OCI-LY7 (cell line): ENCODE data around the gene SPATA7.

Experiments used
- CTCF ChIP-seq: fragments of 200-600 bp; sonication (generic); conservative IDR thresholded peaks from 2 replicates; pipeline ENCODE4 v1.5.1; 2014; ENCODE audit warnings: mild to moderate bottlenecking, antibody characterized with exemption, low read length, moderate library complexity, mixed read lengths
- EZH2phosphoT487 ChIP-seq: fragments of 200-600 bp; sonication (generic); IDR thresholded peaks from 2 replicates; pipeline ENCODE4 v1.6.1; 2018; ENCODE audit warnings: low read depth, borderline replicate concordance, mild to moderate bottlenecking, mixed run types, antibody characterized with exemption, low read length, moderate library complexity, mixed read lengths

- TF ChIP-seq CTCF (no peak), EZH2phosphoT487 (no peak)
Measured at GRCh38 chr14:88351966-88352691, 33.3 kb upstream of the SPATA7 start.
